GM20431 (cell line): ENCODE results near the gene MPST.

Source experiments
- in situ Hi-C: fragments of 300-500 bp; cut with MseI, MboI; formaldehyde crosslinking; loops from one replicate; pipeline ENCODE4 v1.15.0; 2020; ENCODE audit warnings: low sequenced_read_pairs; ENCODE audit not compliant: unreplicated experiment

Gene MPST

DNA sequence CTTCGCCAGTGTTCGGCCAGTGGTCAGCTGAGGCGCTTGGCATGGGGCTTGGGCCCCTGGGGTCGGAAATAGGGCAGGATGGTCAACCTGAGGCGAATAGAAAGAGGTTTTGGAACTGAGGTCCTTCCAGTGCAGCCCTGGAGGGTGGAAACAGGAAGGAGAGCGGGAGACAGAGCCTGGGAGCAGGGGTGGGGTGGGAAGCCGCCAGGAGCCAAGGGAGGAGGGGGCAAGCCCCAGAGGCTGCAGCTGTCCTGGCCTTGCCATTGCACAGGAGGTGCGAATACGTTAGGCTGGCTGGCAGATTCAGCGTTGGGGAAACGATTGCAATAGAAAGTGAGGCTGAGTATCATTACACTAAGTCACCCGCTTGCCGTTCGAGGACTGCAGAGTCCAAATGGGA is 18.1 kb downstream of the MPST start:
- in situ Hi-C loops, result no loop called here

DNA sequence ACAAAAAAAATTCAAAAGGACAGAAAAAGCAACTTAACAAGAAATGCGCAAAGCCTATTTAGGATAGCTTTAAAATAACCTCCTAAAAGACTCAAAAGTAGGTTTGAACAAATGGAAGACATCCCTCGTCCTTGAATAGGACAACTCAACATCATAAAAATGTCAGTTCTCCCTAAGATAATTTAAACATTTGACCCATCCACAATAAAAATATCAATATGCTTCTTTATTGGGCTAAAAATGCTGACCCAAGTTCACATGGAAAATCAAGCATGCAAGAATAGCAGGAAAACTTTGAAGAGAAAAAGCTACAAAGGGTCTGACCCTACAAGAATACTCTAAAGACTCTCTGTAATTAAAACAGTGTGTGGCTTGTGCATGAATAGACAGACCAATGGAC is 19.9 kb downstream of the MPST start:
- in situ Hi-C loops, result no loop called here

DNA sequence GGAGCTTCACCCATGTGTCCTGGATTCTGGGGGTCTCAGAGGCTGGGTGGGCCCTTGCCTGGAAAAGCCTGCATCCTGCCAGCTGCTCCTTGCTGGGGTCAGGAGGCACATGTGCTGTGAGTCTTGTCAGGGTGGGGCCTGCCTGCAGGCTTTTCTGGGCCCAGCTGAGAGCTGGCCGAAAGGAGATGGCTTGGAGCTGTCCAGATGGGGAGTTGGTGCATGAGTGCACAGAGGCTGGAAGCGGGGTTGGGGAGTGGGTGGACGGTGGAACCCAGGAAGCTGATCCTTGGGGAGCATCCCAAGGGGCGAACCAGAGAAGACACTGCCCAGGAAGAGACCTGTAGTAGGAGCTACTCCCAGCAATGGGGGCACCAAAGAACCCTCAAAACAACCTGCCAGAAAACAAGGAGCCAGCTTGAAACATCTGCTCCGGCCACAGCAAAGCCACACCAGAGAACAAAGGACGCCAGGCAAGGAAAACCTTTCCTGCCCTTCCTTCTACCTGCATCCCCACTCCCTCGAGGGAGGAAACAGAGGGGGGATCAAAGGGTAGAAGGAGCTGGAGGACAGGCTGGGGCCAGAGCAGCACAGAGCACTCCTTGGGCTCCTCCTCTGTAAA is 23.8 kb downstream of the MPST start:
- in situ Hi-C loops, result no loop called here

DNA sequence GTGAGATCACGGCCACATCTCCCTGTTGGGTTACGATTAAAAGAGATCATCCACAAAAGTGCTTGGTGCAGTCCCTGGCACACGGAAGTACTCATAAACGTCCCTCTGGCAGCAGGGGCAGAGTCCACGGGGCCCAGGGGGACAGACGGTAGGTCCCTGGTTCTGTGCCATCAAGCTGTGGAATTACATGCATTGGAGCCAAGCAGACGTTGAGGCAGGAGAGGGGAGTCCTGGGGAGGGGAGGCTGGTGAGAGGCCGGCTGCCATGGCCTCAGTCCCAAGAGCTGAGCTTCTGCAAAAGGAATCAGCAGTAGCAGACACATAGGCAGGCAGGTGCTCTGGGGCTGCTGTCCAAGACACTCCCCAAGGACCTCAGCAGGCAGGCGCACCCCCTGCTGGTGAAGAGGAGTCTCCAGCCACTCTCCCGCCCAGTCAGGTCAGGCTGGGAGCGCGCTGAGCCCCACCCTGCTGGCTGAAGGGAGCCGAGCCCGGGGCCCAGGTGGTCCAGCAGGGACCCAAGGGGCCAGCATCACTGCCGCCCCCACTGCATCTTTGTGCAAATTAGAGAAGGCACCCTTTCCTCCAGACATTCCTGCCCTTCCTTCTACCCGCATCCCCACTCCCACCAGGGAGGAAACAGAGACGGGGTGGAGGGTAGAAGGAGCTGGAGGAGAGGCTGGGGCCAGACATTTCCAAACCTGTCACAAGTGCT is 24.4 kb downstream of the MPST start:
- in situ Hi-C loops, result no loop called here

DNA sequence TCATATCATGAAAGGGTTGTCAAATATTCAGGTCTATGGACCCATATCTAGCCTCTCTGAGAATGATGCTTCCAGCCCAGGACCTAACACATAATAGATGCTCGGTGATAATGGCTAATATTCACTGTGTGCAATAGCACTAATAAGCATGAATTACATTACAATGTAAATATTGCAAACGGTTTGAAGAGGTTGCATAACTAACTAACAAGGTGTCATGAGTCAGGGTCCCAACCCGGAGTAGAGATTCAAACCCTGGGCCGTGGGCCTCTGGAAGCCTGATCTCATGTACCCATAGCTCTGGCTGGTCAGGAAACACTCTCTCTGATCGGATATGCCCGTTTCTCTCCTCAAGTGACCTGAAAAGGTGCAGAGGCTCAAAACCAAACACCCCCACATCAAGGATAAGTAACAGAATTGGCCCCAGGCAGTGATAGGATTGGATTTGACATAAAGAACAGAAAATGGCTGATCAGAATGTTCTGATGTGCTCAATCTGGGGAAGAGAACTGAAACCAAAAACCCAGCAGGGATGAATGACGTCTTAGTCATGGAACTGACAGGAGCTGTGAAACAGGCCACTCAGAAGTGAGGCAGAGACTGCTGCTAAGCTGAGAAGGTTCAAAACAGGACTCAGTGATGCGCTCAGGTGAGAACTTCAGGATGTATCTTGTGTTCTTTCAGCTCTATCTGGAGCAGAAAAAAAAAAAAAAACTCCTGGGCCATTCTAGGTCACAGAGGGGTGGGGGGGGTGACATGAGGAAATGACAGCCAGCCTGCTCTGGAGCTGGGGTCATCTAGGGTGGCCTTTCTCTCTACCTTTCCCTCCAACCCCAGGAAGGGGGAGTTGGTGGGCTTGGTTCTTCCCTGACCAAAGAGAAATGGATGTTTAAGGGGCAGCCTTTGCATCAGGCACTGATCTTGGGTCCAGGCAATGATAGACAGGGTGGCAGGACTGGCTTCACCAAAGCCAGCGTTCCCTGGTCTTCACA is 25.4 kb downstream of the MPST start:
- in situ Hi-C loops, result no loop called here

DNA sequence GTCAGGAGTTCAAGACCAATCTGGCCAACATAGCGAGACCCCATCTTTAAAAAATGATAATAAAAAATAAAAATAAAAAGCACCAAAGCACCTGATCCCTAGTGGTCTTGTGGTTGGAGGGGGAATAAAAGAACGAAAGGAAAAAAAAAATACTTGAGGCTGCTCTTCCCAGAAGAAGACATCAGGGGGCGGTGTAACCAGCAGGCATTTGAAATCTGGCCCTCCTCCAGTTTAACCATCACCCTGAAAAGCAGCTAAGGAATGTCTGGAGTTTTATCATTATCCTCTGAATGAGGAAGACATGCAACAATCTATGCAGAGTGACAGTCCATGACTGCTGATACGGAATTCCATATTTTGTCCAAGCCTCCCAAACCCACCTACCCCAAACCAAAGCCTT is 26.4 kb downstream of the MPST start:
- in situ Hi-C loops, result no loop called here

DNA sequence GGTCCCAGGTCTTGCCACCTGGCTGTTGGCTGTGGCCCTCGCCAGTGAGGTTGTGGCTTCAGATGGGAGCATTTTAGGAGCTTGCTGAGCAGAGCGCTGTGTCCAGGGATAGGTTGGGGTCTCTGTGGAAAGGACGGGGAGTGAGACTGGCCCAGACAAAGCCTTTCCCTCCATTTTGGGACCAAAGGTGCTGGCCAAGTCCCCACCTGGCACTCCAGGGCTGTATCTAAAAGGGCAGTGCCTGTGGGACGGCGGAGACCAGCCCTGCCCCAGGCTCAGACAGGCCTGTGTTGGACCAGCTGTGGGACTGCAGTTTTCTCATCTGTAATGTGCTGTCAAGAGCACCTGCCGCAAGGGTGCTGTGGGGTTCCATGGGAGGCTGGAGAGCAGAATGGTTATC is 27.0 kb downstream of the MPST start:
- in situ Hi-C loops, result no loop called here

DNA sequence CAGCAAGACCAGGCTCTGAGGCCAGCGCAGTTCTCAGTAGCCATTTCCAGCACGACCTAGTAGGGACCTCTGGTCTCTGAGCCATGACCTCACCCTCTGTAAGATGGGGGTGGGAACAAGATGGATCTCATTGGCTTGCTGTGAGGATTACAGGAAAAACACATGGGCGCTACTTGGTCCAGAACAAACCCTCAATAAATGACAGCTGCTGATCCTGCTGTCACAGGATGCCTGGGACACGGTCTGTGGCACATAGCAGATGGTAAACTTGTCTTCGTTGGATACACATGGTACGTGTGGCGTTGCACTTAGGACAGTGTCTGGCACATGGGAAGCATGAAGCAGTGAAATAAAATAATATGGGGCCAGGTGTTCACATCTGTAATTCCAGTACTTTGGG is 27.5 kb downstream of the MPST start:
- in situ Hi-C loops, result no loop called here

DNA sequence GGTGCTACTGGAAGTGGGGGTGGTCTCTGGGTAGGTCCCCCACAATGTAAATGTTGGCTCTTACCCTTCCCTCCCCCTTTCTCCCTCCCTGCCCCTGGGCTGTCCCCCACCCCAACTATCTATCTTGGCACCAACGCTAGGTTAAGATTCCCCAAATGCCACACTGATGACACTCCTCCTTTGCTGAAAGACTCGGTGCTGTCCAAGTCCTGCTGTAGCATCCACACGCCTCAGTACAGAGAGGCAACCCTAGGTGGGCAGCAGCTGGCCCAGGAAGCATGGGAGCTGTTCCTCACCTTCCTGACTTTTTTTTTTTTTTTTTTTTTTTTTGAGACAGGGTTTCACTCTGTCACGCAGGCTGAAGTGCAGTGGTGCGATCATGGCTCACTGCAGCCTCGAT is 28.6 kb downstream of the MPST start:
- in situ Hi-C loops, result no loop called here

DNA sequence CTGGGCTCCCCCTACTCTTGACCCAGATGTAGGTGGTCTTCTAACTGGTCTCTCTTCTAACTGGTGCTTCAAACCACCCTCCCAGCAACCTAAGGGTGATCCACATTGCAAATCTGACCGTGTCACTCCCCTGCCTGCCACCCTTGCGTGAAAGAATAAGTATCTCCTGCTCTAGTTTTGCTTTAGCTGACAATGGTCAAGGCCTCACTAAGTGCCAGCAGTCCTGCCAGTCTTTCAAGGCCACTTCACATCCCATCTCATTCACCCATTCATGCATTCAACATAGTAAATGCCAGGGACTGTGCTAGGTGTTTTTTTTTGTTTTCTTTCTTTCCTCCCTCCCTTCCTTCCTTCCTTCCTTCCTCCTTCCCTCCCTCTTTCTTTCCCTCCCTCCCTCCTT is 29.7 kb downstream of the MPST start:
- in situ Hi-C loops, result no loop called here

DNA sequence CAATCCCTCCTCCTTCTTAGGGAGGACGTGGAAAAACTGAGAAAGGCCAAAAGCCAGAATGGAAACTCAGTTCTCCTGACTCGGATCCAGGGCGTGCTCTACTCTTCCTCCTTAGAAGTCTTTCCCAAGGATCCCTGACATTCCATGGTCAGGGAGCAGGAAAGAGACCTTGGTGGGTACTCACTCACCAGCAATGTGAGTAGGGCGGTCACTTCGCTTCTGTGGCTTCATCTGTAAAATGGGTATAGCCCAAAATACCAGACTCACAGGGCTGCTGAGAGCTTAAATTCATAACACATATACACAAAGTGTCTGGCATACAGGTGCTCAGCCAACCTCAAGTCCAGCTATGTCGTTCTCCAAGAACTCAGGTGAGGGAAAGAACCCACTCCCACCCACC is 31.4 kb downstream of the MPST start:
- in situ Hi-C loops, result no loop called here

DNA sequence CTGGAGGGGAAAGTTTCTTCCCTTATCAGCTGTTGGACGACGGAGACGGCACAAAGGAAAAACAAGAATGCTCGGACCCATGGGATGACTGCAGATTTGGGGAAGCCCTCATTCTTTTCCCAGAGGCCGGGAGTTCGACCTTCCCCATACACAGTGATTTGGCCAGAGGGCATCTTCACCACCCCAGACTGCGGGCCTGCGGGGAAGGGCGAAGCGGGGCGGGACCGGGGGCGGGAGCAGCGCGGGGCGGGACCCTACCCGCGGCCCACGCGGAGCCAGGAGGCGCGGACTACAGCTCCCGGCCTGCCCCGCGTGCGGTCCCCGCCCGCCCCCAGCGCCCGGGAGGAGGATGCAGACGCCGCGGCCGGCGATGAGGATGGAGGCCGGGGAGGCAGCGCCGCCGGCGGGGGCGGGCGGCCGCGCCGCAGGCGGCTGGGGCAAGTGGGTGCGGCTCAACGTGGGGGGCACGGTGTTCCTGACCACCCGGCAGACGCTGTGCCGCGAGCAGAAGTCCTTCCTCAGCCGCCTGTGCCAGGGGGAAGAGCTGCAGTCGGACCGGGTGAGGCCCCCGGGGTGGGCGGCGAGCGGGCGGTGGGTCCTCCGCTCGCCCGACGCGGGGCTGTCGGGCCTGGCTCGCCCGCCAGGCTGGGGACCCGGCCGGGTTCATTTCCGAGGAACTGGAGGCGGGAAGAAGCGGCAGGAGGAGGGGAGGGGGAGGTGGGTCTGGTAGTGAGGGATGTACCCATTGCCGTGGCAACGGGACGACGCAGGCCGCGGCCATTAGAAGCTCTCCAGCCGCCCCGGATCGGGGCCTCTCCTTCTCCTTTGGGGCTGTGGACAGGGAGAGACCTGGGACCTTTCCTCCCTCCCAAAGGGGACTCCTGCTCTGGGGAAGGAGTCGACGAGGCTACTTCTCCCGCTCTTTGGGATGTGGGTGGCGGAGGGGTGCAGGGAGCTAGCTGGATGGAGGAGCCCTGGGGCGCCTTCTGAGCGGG is 32.1 kb downstream of the MPST start, which contains the start of gene KCTD17:
KCTD17 (plus strand) TSS at position 352 of the 995 bp plus-strand sequence; CDS start at position 371, 19 bp downstream.
- in situ Hi-C loops, result no loop called here

DNA sequence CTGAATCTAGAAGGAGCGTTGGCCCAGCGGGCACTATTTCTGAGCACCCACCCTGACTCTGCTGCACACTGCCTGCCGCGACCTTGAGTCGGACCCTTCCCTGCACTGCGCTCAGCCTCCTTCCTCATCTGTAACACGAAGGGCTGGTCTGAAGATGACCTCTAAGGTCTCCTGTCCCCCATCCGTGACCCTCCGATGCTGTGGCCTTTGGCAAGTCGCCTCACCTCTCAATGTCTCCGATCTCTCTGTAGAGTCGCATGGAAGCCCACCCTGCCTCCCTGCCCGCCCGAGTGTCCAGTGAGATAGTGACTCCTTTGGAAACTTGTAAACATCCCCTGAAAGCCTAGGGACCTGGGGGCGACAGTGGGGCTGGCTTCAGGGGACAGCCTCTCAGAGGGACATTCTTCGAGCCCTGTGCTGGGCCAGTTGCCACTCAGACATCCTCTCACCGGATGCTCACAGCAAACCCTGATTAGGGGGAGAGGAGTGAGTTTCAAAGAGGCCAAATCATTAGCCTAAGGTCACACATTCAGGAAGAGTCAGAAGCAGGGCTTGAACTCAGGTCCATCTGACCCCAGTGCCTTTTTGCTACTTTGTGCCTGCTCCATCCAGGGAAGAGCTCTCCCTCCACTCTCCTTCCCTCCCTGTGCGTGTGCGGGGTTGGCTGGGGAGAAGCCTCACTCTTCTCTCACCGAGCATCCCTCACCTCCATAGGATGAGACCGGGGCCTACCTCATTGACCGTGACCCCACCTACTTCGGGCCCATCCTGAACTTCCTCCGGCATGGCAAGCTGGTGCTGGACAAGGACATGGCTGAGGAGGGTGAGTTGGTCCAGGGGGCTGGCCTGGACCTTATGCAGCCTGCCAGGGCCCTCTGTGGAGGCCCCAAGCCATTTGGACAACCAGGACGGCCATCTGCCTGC is 33.1 kb downstream of the MPST start:
- in situ Hi-C loops, result no loop called here

DNA sequence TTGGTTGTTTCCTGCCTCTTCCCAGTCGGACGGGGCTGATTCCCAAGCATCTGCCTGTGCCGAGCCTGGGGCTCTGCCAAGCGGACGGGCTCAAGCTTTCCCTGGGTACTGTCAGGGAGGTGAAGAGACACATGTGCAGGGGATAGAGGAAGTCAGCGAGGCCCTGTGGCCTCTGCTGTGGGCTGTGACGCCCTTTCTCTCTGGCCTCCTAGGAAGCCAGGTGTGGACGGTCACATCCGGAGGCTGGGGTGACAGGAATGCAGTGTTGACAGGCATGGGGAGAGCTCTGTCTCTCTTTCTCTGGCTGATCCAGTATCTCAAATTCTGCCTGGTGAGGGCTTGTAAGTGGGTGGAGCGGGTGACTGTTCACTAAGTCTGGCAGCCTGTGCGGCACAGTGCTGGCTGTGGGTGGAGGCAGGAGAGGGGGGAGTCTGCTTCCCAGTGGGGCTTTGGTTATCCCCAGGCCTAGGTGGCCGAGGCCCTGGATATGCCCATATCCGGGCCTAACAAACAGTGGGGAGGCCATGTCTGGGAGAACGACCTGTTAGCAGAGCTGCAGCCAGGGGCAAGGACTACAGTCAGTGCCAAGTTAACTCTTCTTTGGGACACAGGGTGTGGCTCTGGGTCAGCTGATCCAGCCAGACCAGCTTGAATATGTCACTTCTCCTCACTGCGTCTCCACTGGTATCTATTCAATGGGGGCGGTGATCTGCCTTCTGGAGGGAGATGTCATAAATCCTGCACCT is 33.9 kb downstream of the MPST start:
- in situ Hi-C loops, result no loop called here

DNA sequence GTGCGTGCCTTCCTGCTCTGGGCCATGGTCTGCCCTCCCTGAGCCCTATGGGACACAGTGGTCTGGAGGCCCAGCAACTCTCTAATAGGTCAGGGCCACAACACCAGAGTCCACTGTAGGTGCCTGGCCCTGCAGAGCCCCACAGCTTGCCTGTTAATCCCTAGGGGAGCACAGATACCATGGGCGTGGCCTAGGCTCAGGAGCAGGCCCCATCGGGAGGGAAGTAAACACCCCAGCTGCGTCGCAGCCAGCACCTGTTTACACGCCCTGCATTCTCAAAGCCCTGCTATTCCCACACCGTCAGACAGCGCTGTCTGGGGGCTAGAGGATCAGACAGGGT is 34.5 kb downstream of the MPST start:
- in situ Hi-C loops, result no loop called here

DNA sequence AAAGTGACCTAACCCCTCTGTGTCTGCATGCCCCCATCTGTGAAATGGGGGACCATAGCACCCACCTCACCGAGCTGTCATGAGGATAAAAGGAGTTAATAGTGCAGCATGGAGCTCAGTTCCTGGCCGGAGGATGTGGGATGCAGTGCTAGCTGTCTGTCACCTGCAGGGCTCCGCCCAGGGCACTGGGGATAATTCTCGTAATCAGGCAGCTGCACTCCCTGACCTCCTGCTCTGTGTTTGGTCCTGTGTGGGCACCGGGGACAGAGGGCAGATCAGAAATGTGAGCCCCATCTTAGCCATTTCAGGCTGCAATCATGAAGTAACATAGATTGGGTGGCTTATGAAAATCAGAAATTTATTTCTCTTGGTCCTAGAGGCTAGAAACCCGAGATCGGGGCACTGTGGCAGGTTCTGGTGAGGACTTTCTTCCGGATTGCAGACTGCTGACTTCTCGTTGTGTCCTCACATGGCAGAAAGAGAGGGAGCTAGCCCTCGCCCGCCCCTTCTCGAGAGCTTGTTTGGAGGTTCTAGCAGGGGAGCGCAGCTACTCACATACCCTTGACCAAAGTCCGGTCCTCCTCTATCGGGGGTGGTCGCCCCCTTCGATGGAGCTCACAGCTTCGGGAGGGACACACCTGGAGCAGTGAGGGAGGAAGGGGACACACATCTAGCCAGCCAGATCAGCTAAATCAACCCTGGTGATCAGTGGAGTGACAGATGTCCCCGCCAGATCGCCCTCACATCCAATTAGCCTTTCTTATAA is 35.2 kb downstream of the MPST start:
- in situ Hi-C loops, result no loop called here

DNA sequence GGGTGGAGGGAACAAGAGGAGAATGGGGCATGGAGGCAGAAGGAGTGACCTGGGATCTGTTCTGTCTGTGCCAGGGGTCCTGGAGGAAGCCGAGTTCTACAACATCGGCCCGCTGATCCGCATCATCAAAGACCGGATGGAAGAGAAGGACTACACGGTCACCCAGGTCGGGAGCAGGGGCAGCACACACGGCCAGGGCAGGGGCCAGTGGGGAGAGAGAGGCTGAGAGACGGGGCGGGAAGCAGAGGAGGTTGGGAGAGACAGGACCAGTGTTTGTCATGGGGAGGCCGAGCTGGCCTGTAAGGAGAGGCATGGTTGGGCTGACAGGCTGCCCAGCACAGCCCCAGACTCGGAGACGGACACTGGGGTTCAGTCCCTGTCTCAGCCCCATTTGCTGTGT is 36.7 kb downstream of the MPST start:
- in situ Hi-C loops, result no loop called here
